Measurements from ENCODE around the gene TRIM14.

Gene TRIM14

DNA sequence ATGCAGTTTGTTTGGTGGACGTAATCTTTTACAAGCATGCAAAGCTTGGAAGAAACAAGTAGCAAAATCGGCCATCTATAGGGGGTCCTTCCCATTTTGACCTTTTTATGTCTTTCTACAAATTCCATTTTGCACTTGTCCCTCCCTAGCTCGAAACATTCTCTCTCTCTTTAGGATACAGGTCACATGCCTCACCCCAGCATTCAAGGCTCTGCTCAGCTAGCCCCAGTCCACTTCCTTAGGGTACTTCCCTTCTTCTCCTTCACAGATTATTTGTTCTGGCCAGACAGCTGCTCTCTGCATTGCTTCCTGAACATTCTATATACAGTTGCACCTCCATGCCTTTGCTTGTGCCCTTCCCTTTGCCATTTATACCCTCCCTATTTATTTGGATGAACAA is 31.7 kb upstream of the TRIM14 start:
- Mint-ChIP-seq H3K4me3 (no peak overlapping the region), H3K27me3 (ENCODE audit: low read depth) (no peaks in the 10 kb centered on the region), H3K36me3 (ENCODE audit: low read depth) (no peaks in the 10 kb centered on the region), H3K4me1 (no peaks in the 10 kb centered on the region), H3K27ac (no peak overlapping the region), H3K9me3 (no peaks in the 10 kb centered on the region)
- TF ChIP-seq, protein P1, sequence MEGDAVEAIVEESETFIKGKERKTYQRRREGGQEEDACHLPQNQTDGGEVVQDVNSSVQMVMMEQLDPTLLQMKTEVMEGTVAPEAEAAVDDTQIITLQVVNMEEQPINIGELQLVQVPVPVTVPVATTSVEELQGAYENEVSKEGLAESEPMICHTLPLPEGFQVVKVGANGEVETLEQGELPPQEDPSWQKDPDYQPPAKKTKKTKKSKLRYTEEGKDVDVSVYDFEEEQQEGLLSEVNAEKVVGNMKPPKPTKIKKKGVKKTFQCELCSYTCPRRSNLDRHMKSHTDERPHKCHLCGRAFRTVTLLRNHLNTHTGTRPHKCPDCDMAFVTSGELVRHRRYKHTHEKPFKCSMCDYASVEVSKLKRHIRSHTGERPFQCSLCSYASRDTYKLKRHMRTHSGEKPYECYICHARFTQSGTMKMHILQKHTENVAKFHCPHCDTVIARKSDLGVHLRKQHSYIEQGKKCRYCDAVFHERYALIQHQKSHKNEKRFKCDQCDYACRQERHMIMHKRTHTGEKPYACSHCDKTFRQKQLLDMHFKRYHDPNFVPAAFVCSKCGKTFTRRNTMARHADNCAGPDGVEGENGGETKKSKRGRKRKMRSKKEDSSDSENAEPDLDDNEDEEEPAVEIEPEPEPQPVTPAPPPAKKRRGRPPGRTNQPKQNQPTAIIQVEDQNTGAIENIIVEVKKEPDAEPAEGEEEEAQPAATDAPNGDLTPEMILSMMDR (IDR thresholded peaks at IDR 0.05; ENCODE audit: unreplicated experiment in 3 of 3), result no peak

GRCh38 chr9:98150164-98150563 is 31.1 kb upstream of the TRIM14 start:
- Mint-ChIP-seq H3K9me3 (no peaks in the 10 kb centered on the region), H3K4me1 (no peaks in the 10 kb centered on the region), H3K36me3 (ENCODE audit: low read depth) (no peaks in the 10 kb centered on the region), H3K4me3 (no peak overlapping the region), H3K27me3 (ENCODE audit: low read depth) (no peaks in the 10 kb centered on the region), H3K27ac (no peak overlapping the region)
- TF ChIP-seq, protein P1 (IDR thresholded peaks at IDR 0.05; ENCODE audit: unreplicated experiment in 3 of 3), result no peak

- Mint-ChIP-seq H3K4me1 (no peaks in the 10 kb centered on the region), H3K9me3 (no peaks in the 10 kb centered on the region), H3K27ac (no peak overlapping the region), H3K4me3 (no peak overlapping the region), H3K27me3 (ENCODE audit: low read depth) (no peaks in the 10 kb centered on the region), H3K36me3 (ENCODE audit: low read depth) (no peaks in the 10 kb centered on the region)
- TF ChIP-seq, protein P1 (IDR thresholded peaks at IDR 0.05; ENCODE audit: unreplicated experiment in 3 of 3), result no peak
Measured at GRCh38 chr9:98149422-98149821, 30.4 kb upstream of the TRIM14 start.

DNA sequence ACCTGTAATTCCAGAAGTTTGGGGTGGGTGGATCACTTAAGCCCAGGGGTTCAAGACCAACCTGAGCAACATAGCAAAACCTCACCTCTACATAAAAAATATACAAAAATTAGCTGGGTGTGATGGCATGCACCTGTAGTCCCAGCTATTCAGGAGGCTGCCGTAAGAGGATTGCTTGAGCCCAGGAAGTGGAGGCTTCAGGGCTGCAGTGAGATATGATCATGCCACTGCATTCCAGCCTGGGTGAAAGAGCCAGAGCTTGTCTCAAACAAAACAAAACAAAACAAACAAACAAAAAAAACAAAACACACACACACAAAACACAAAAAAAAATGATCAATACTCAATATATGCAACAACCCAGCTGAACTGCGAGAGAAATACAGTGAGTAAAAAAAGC is 29.5 kb upstream of the TRIM14 start:
- TF ChIP-seq, protein P1 (IDR thresholded peaks at IDR 0.05; ENCODE audit: unreplicated experiment in 3 of 3), result no peak
- H3K4me1 Mint-ChIP-seq, result no peaks in the 10 kb centered on the region

DNA sequence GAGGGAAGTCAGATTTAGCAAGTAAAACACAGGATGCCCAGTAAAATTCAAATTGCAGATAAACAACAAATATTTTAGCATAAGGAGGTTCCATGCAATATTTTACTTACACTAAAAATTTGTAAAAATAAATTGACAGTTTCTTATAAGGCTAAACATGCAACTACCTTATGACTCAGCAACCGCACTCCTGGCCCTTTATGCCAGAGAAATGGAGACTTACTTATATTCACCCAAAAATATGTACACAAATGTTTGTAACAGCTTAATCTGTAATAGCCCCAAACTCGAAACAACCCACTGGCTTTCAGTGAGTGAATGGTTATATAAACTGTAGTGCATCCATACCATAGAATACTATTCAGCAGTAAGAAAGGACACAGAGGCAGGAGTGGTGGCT is 28.6 kb upstream of the TRIM14 start:
- Mint-ChIP-seq H3K4me3 (no peak overlapping the region), H3K36me3 (ENCODE audit: low read depth) (no peaks in the 10 kb centered on the region), H3K27me3 (ENCODE audit: low read depth) (no peaks in the 10 kb centered on the region)

More for the DNA sequence above, 29.5 kb upstream of the TRIM14 start:
- no peaks in the 10 kb centered on the region for H3K9me3 Mint-ChIP-seq
- no peaks in the 10 kb centered on the region for H3K36me3 Mint-ChIP-seq (ENCODE audit: low read depth)
- H3K27ac Mint-ChIP-seq, result no peak overlapping the region
- no peaks in the 10 kb centered on the region for H3K27me3 Mint-ChIP-seq (ENCODE audit: low read depth)
- no peak overlapping the region for H3K4me3 Mint-ChIP-seq

More for the DNA sequence above, 28.6 kb upstream of the TRIM14 start:
- Mint-ChIP-seq H3K9me3 (no peaks in the 10 kb centered on the region), H3K27ac (no peak overlapping the region), H3K4me1 (no peaks in the 10 kb centered on the region)
- TF ChIP-seq, protein P1 (IDR thresholded peaks at IDR 0.05; ENCODE audit: unreplicated experiment in 3 of 3), result no peak
